ENCODE results near the gene ADGRA1. TPM values are rescaled to one million over a fixed set of nuclear protein-coding genes. Genes with fewer than 3 reads are reported as not detected.

ADGRA1 gene
- polyA plus RNA-seq, 1 donor, result 1.7 TPM

GRCh38 chr10:133179651-133180050 is 91.9 kb downstream of the ADGRA1 start:
- DNase-seq, result no peak

- DNase-seq, result no peak
Measured at GRCh38 chr10:133180192-133180964, 92.7 kb downstream of the ADGRA1 start.

- DNase-seq, result no peak
Measured at GRCh38 chr10:133180965-133181639, 93.4 kb downstream of the ADGRA1 start.

Other genes with a start within 250 kb of the ADGRA1 start
- 7.4 TPM for gene CFAP46, start 145.4 kb upstream of the ADGRA1 start, polyA plus RNA-seq (ENCODE audit: insufficient read length)
- gene KNDC1, start 72.3 kb downstream of the ADGRA1 start, polyA plus RNA-seq (ENCODE audit: insufficient read length), result 8.3 TPM
- gene UTF1, start 142.3 kb downstream of the ADGRA1 start, polyA plus RNA-seq (ENCODE audit: insufficient read length), result not detected
- gene VENTX, start 149.9 kb downstream of the ADGRA1 start, polyA plus RNA-seq (ENCODE audit: insufficient read length), result 0.18 TPM
- gene ADAM8, start 188.9 kb downstream of the ADGRA1 start, polyA plus RNA-seq (ENCODE audit: insufficient read length), result 2.4 TPM
- gene TUBGCP2, start 220.9 kb downstream of the ADGRA1 start, polyA plus RNA-seq (ENCODE audit: insufficient read length), result 63.9 TPM
- 30.7 TPM for gene ZNF511, start 221.0 kb downstream of the ADGRA1 start, polyA plus RNA-seq (ENCODE audit: insufficient read length)
- gene CALY, start 249.0 kb downstream of the ADGRA1 start, polyA plus RNA-seq (ENCODE audit: insufficient read length), result 0.12 TPM